H1 (cell line): ENCODE results near the gene PRAMEF9. TPM values are rescaled to one million over a fixed set of nuclear protein-coding genes. Genes with fewer than 3 reads are reported as not detected.

Source experiments
- CTCF ChIA-PET: fragments of 300-600 bp; sonication (Branson Sonifier 250); formaldehyde crosslinking; loops from one replicate; lab custom pipeline; 2021; ENCODE audit not compliant: partially characterized antibody; lab: Charles Lee
- POLR2A ChIA-PET: fragments of 300-600 bp; sonication (Branson Sonifier 250); formaldehyde crosslinking; loops from one replicate; lab custom pipeline; 2021; ENCODE audit warnings: inconsistent platforms; ENCODE audit not compliant: partially characterized antibody; lab: Charles Lee
- DNase-seq, 2 experiments: peaks; one replicate each; pipeline versions ENCODE4 v3.0.0 to v3.0.0-alpha.2; 2010 to 2022; ENCODE audit warnings: low spot score in 2 of 2, low read depth in 1 of 2, mixed read lengths in 1 of 2
- FAIRE-seq: peaks from 2 replicates; lab custom pipeline; 2011; peaks lifted over from hg19 to GRCh38; lab: Jason Lieb, UNC
- H2AFZ ChIP-seq: 2 replicates; pipeline ENCODE4 v1.8.1; 2012; ENCODE audit warnings: low read length, inconsistent platforms
- H2AK5ac ChIP-seq: 2 replicates; pipeline ENCODE4 v1.6.1; 2013; ENCODE audit warnings: low read depth, low read length
- H2BK120ac ChIP-seq: replicated peaks from 2 replicates; pipeline ENCODE3; 2013; ENCODE audit warnings: low read depth, low read length, inconsistent platforms
- H2BK12ac ChIP-seq: 2 replicates; pipeline ENCODE4 v1.6.1; 2013; ENCODE audit warnings: low read depth, low read length
- H2BK15ac ChIP-seq: 2 replicates; pipeline ENCODE4 v1.6.1; 2013; ENCODE audit warnings: low read length
- H2BK20ac ChIP-seq: 2 replicates; pipeline ENCODE4 v1.6.1; 2013; ENCODE audit warnings: low read length
- H2BK5ac ChIP-seq: 2 replicates; pipeline ENCODE4 v1.6.1; 2013; ENCODE audit warnings: low read depth, low read length
- H3K14ac ChIP-seq: 2 replicates; pipeline ENCODE4 v1.6.1; 2013; ENCODE audit warnings: inconsistent platforms; ENCODE audit not compliant: insufficient read length
- H3K18ac ChIP-seq: 2 replicates; pipeline ENCODE4 v1.6.1; 2013; ENCODE audit warnings: low read length; ENCODE audit errors: extremely low read depth
- H3K23ac ChIP-seq: 2 replicates; pipeline ENCODE4 v1.6.1; 2013; ENCODE audit warnings: inconsistent platforms; ENCODE audit not compliant: insufficient read length
- H3K23me2 ChIP-seq: 2 replicates; pipeline ENCODE4 v1.6.1; 2013; ENCODE audit warnings: low read depth, low read length
- H3K27ac ChIP-seq: 2 replicates; pipeline ENCODE4 v1.6.1; 2011; ENCODE audit warnings: low read depth, low read length, inconsistent platforms
- H3K27me3 ChIP-seq, 4 experiments: replicated peaks in 1 of 4; 1 replicate in 1 of 4; 2 replicates in 3 of 4; pipeline versions ENCODE4 v1.6.1 to v1.8.1; 2011 to 2013; ENCODE audit warnings: low read length in 3 of 4, mild to moderate bottlenecking in 3 of 4, inconsistent platforms in 2 of 4, mixed read lengths in 2 of 4, moderate library complexity in 1 of 4; ENCODE audit not compliant: control insufficient read depth in 3 of 4, insufficient read depth in 3 of 4; ENCODE audit errors: extremely low read depth in 1 of 4
- H3K36me3 ChIP-seq, 4 experiments: 2 replicates each; pipeline versions ENCODE4 v1.6.1 to v1.8.1; 2011 to 2013; ENCODE audit warnings: mild to moderate bottlenecking in 4 of 4, low read length in 3 of 4, moderate library complexity in 2 of 4, control low read depth in 1 of 4, inconsistent platforms in 1 of 4; ENCODE audit not compliant: insufficient read depth in 4 of 4, control insufficient read depth in 2 of 4
- H3K4ac ChIP-seq: replicated peaks from 2 replicates; pipeline ENCODE3; 2013; ENCODE audit warnings: low read length, low read depth, mixed read lengths, inconsistent platforms; ENCODE audit not compliant: insufficient read length
- H3K4me1 ChIP-seq, 4 experiments: replicated peaks in 1 of 4; 1 replicate in 1 of 4; 2 replicates in 3 of 4; pipeline versions ENCODE4 v1.6.1 to v1.8.1; 2011 to 2013; ENCODE audit warnings: low read length in 3 of 4, inconsistent platforms in 2 of 4, mixed read lengths in 1 of 4; ENCODE audit not compliant: insufficient read depth in 4 of 4, control insufficient read depth in 3 of 4
- H3K4me2 ChIP-seq, 2 experiments: 2 replicates each; pipeline versions ENCODE4 v1.6.1 to v1.8.1; 2011 to 2013; ENCODE audit warnings: low read depth in 2 of 2, low read length in 2 of 2, control low read depth in 1 of 2, inconsistent platforms in 1 of 2, mild to moderate bottlenecking in 1 of 2; ENCODE audit not compliant: insufficient read depth in 1 of 2
- H3K4me3 ChIP-seq, 4 experiments: fragments of 200-600, 300-600 bp in 1 of 4; sonication (generic), shearing (Covaris generic), sonication (Bioruptor Twin) in 1 of 4; 2 replicates each; pipeline versions ENCODE4 v1.5.1 to v1.8.1; 2011 to 2016; ENCODE audit warnings: low read length in 4 of 4, low read depth in 3 of 4, control low read depth in 2 of 4, inconsistent platforms in 2 of 4, mild to moderate bottlenecking in 2 of 4, mixed read lengths in 1 of 4, moderate library complexity in 1 of 4; ENCODE audit not compliant: insufficient read depth in 2 of 4; ENCODE audit errors: extremely low read depth in 1 of 4
- H3K56ac ChIP-seq: replicated peaks from 2 replicates; pipeline ENCODE3; 2013; ENCODE audit warnings: low read depth, mild to moderate bottlenecking, mixed read lengths, low read length, inconsistent platforms; ENCODE audit not compliant: insufficient read length
- H3K79me1 ChIP-seq: 2 replicates; pipeline ENCODE4 v1.6.1; 2013; ENCODE audit warnings: low read depth, low read length, control low read depth
- H3K79me2 ChIP-seq, 2 experiments: 2 replicates each; pipeline versions ENCODE4 v1.6.1 to v1.8.1; 2012 to 2013; ENCODE audit warnings: low read length in 2 of 2, mild to moderate bottlenecking in 2 of 2, inconsistent platforms in 1 of 2; ENCODE audit not compliant: insufficient read depth in 2 of 2, control insufficient read depth in 1 of 2
- H3K9ac ChIP-seq, 4 experiments: replicated peaks in 1 of 4; 1 replicate in 1 of 4; 2 replicates in 3 of 4; pipeline versions ENCODE4 v1.6.1 to v1.8.1; 2011 to 2013; ENCODE audit warnings: low read depth in 3 of 4, low read length in 3 of 4, control low read depth in 2 of 4, mild to moderate bottlenecking in 2 of 4, moderate library complexity in 2 of 4, inconsistent platforms in 1 of 4; ENCODE audit errors: extremely low read depth in 1 of 4
- H3K9me3 ChIP-seq, 2 experiments: 2 replicates each; pipeline versions ENCODE4 v1.6.1 to v1.8.1; 2012 to 2013; ENCODE audit warnings: mild to moderate bottlenecking in 2 of 2, moderate library complexity in 2 of 2, control low read depth in 1 of 2, inconsistent platforms in 1 of 2, low read depth in 1 of 2, low read length in 1 of 2, mixed read lengths in 1 of 2; ENCODE audit not compliant: insufficient read depth in 2 of 2
- H4K20me1 ChIP-seq, 2 experiments: replicated peaks in 1 of 2; 2 replicates each; pipeline versions ENCODE3 to v1.8.1; 2011 to 2013; ENCODE audit warnings: inconsistent platforms in 2 of 2, low read length in 2 of 2, mild to moderate bottlenecking in 1 of 2; ENCODE audit not compliant: insufficient read depth in 2 of 2, control insufficient read depth in 1 of 2
- H4K5ac ChIP-seq: 2 replicates; pipeline ENCODE4 v1.6.1; 2013; ENCODE audit warnings: low read length, low read depth, mixed read lengths, inconsistent platforms; ENCODE audit not compliant: insufficient read length
- H4K8ac ChIP-seq: 2 replicates; pipeline ENCODE4 v1.8.0; 2013; ENCODE audit warnings: mild to moderate bottlenecking, moderate library complexity, low read length, inconsistent platforms; ENCODE audit not compliant: insufficient read depth; ENCODE audit errors: extremely low read depth
- H4K91ac ChIP-seq: replicated peaks from 2 replicates; pipeline ENCODE3; 2013; ENCODE audit warnings: low read length, mixed read lengths, inconsistent platforms; ENCODE audit not compliant: insufficient read length
- ATF2 ChIP-seq: IDR thresholded peaks from 2 replicates; pipeline ENCODE4 v1.6.1; 2012; ENCODE audit warnings: low read length, inconsistent platforms
- CTCF ChIP-seq, 3 experiments: IDR thresholded peaks; 1 replicate in 2 of 3; 2 replicates in 1 of 3; pipeline versions ENCODE4 v1.5.1 to v1.6.1; 2011; ENCODE audit warnings: low read length in 3 of 3, mild to moderate bottlenecking in 3 of 3, inconsistent platforms in 2 of 3, low read depth in 1 of 3, moderate library complexity in 1 of 3; ENCODE audit not compliant: insufficient read depth in 1 of 3; ENCODE audit errors: control extremely low read depth in 1 of 3
- E2F6 ChIP-seq: IDR thresholded peaks from 2 replicates; pipeline ENCODE4 v1.6.1; 2012; ENCODE audit warnings: inconsistent platforms
- HDAC6 ChIP-seq: IDR thresholded peaks from one replicate; pipeline ENCODE4 v1.7.1; 2012; ENCODE audit warnings: low read depth, mild to moderate bottlenecking, inconsistent platforms, low read length, moderate library complexity
- KDM5A ChIP-seq: fragments of 200-600 bp; IDR thresholded peaks from 2 replicates; pipeline ENCODE4 v1.7.1; 2012; ENCODE audit warnings: mild to moderate bottlenecking, low read length, inconsistent platforms, mixed read lengths
- PHF8 ChIP-seq: fragments of 200-600 bp; sonication (generic); conservative IDR thresholded peaks from 2 replicates; pipeline ENCODE4 v1.7.1; 2012; ENCODE audit warnings: low read depth, mild to moderate bottlenecking, inconsistent platforms, low read length, moderate library complexity
- SRF ChIP-seq: IDR thresholded peaks from 2 replicates; pipeline ENCODE4 v1.6.1; 2011; ENCODE audit warnings: mild to moderate bottlenecking, low read depth, low read length, moderate library complexity
- WGBS, 2 experiments: shearing (Covaris generic) in 1 of 2; methylation state at CpG; one replicate each; pipeline versions ENCODE4 v1.1.6 to v1.1.7; 2013 to 2015; ENCODE audit warnings: low lambda C conversion rate in 2 of 2, mixed read lengths in 2 of 2, inconsistent platforms in 1 of 2, low coverage in 1 of 2, missing lambda C conversion rate in 1 of 2; ENCODE audit not compliant: insufficient replicate concordance in 2 of 2, insufficient coverage in 1 of 2, insufficient read length in 1 of 2; ENCODE audit errors: extremely low coverage in 1 of 2, missing lambda C conversion rate in 1 of 2; 5-methylcytosine and 5-hydroxymethylcytosine counted together
- polyA plus RNA-seq, 7 experiments: library from polyadenylated mRNA; depleted of rRNA in 3 of 7; stranded (reverse) in 5 of 7; unstranded in 2 of 7; fragments of >200 nt in 5 of 7; fragments of 200-250 nt in 2 of 7; gene quantifications; 1 replicate in 5 of 7; 2 replicates in 1 of 7; 4 replicates in 1 of 7; pipeline versions ENCODE4 v1.2.1 to v1.2.3, GENCODE V29; 2011 to 2013; ENCODE audit warnings: missing spikeins in 2 of 7, mixed read lengths in 2 of 7
- total RNA-seq: library from RNA; stranded (reverse); fragmentation: NEBNext Ultra II Directional; extraction: Animal tissue kit (Norgen Biotek cat#: 25700); gene quantifications from 2 replicates; pipeline ENCODE4 v1.2.1, GENCODE V29; 2021

PRAMEF9 gene
- total and polyA plus RNA-seq, 2 of the 8 experiments (the other 6 are each of a cell fraction or from before 2014, with no cell fraction given) = not detected

- no peak overlapping the region for H2AK5ac ChIP-seq
- peaks cover 53 to 70% of the 10 kb centered on the region in 2 experiments for H3K9me3 ChIP-seq
- TF ChIP-seq KDM5A = no peak
- no peak for TF ChIP-seq E2F6
- no peak for TF ChIP-seq HDAC6
- TF ChIP-seq SRF = no peak
- no peak for TF ChIP-seq ATF2
- peak in 2 of 3 experiments; percentile 40; a peak in 2 of 4 replicates for TF ChIP-seq CTCF (IDR thresholded peaks at IDR 0.05; ENCODE audit: control extremely low read depth in 1 of 3, insufficient read depth in 1 of 3, low read depth in 1 of 3, low read length in 3 of 3)
- TF ChIP-seq PHF8 = no peak
- H3K36me3 ChIP-seq = no peaks in the 10 kb centered on the region
- FAIRE-seq = no peak
- no peaks in the 10 kb centered on the region for H4K20me1 ChIP-seq
- H2BK12ac ChIP-seq = no peak overlapping the region
- H4K91ac ChIP-seq = no peak overlapping the region
- no peaks in the 10 kb centered on the region for H3K27me3 ChIP-seq
- H3K56ac ChIP-seq = no peak overlapping the region
- no peaks in the 10 kb centered on the region for H3K79me1 ChIP-seq
- no peak overlapping the region for H3K23ac ChIP-seq
- H4K8ac ChIP-seq = no peak overlapping the region
- no peak overlapping the region for H4K5ac ChIP-seq
- H3K4me2 ChIP-seq = no peak overlapping the region
- H3K4me3 ChIP-seq = no peak overlapping the region
- POLR2A ChIA-PET = no interaction called here
- no peaks in the 10 kb centered on the region for H3K79me2 ChIP-seq
- H3K23me2 ChIP-seq = no peaks in the 10 kb centered on the region
- no peak overlapping the region for H2AFZ ChIP-seq
- H2BK5ac ChIP-seq = no peak overlapping the region
- CTCF ChIA-PET = interaction anchor here (0.6 kb wide), 1 partner anchor 160 kb away, joined by 3 read pairs; no protein-coding TSS in a partner anchor
- H3K4me1 ChIP-seq = no peaks in the 10 kb centered on the region
- H2BK20ac ChIP-seq = no peak overlapping the region
- H3K4ac ChIP-seq = no peak overlapping the region
- no peak for DNase-seq
- no peak overlapping the region for H3K14ac ChIP-seq
- WGBS, 2 experiments = 80% methylated on average over 7 of the region's 7 CpGs; no CpG with 5 or more reads in 1 of the 2 experiments
- H3K9ac ChIP-seq = no peak overlapping the region
- no peak overlapping the region for H3K18ac ChIP-seq
- H3K27ac ChIP-seq = no peak overlapping the region
- no peak overlapping the region for H2BK120ac ChIP-seq
- H2BK15ac ChIP-seq = no peak overlapping the region
These were observed 56.7 kb downstream of the PRAMEF9 start for GRCh38 chr1:13228343-13228781.
